ENCODE measurements around the gene FAM185A. TPM values are rescaled to one million over a fixed set of nuclear protein-coding genes. Genes with fewer than 3 reads are reported as not detected.

The FAM185A gene
- total RNA-seq, 1 experiment from 2014 or later = 8.9 TPM

DNA sequence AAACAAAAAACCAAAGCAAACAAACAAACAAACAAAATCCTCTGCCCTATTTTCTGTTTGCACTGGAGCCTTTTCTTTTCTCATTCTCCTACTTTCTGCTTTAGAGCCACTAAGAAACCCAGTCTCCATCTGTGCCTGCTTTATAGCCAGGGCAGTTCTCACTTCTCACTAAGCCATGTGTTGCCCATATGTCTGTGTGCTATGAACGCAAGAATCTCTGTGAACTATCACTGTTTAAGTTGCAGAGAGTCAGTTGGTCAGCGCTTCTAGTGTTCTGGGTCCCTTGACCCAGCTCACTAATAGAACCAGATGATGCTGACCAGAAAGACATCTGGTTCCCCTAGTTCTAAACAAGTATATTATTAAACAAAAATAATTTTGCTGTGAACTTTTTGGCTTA is 81.4 kb downstream of the FAM185A start:
- ChIA-PET CTCF (no interaction called here), POLR2A (no interaction called here)
- Histone ChIP-seq H3K27me3 (ENCODE audit: control insufficient read depth, insufficient read depth, low read length) (no peaks in the 10 kb centered on the region), H3K36me3 (ENCODE audit: control insufficient read depth, insufficient read depth, low read length) (no peaks in the 10 kb centered on the region), H3K9me3 (ENCODE audit: control insufficient read depth, insufficient read depth, low read depth, low read length) (peaks cover 2% of the 10 kb centered on the region; the same call in 1 of the 2 replicates), H3K4me3 (ENCODE audit: low read depth in 2 of 2, low read length in 2 of 2) (no peak overlapping the region), H3K27ac (ENCODE audit: low read length) (no peak overlapping the region; the same call in 1 of the 2 replicates), H3K4me1 (ENCODE audit: control insufficient read depth, insufficient read depth, low read length) (no peaks in the 10 kb centered on the region)
- ATAC-seq = no peak
- DNase-seq (ENCODE audit: low read depth, low spot score) = no peak
- no TSS peak for BruUV-seq (replicated peaks)
- in situ Hi-C loops (cut with HindIII; ENCODE audit: low pct_unique_long_range_greater_than_20kb, low sequenced_read_pairs) (no loop called here), intact Hi-C loops (cut with micrococcal nuclease; ENCODE audit: unreplicated experiment) (no loop called here)
- TF ChIP-seq POLR2AphosphoS5 (IDR thresholded peaks at IDR 0.05; ENCODE audit: low read depth, low read length) (no peak), SIN3A (IDR thresholded peaks at IDR 0.05; ENCODE audit: borderline replicate concordance, insufficient read depth, low read depth, low read length) (no peak), CTCF (IDR thresholded peaks at IDR 0.05) (no peak), TCF7L2 (IDR thresholded peaks at IDR 0.05; ENCODE audit: low read depth, low read length) (no peak), REST (IDR thresholded peaks at IDR 0.05; ENCODE audit: insufficient read depth in 1 of 2, low read depth in 2 of 2, low read length in 1 of 2) (no peak)

DNA sequence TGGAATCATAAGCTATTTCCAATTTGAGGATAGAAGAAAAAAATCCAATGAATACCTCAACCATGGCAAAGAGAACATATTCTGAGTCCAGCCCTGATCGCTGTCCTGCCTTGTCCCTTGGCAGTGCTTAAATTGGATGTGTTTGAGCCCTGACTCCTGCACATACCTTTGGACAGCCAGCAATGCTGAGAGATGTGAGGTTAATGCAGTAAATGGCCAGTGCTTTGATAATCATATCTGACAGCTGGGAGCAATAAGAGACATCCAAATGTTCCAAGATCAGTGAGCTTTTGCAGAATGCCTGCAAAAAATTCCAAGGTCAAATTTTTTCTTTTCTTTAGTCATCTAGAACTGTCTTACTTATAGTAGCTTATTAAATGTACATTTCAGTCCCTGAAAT is 83.9 kb downstream of the FAM185A start:
- intact Hi-C loops (cut with micrococcal nuclease; ENCODE audit: unreplicated experiment) = no loop called here
- Histone ChIP-seq H3K27me3 (ENCODE audit: control insufficient read depth, insufficient read depth, low read length) (no peaks in the 10 kb centered on the region), H3K36me3 (ENCODE audit: control insufficient read depth, insufficient read depth, low read length) (no peaks in the 10 kb centered on the region), H3K4me1 (ENCODE audit: control insufficient read depth, insufficient read depth, low read length) (no peaks in the 10 kb centered on the region), H3K27ac (ENCODE audit: low read length) (no peak overlapping the region; the same call in 1 of the 2 replicates), H3K4me3 (ENCODE audit: low read depth in 2 of 2, low read length in 2 of 2) (no peak overlapping the region), H3K9me3 (ENCODE audit: control insufficient read depth, insufficient read depth, low read depth, low read length) (no peaks in the 10 kb centered on the region)
- DNase-seq (ENCODE audit: low read depth, low spot score) = no peak
- TF ChIP-seq TCF7L2 (IDR thresholded peaks at IDR 0.05; ENCODE audit: low read depth, low read length) (no peak), CTCF (IDR thresholded peaks at IDR 0.05) (no peak), POLR2AphosphoS5 (IDR thresholded peaks at IDR 0.05; ENCODE audit: low read depth, low read length) (no peak), SIN3A (IDR thresholded peaks at IDR 0.05; ENCODE audit: borderline replicate concordance, insufficient read depth, low read depth, low read length) (no peak), REST (IDR thresholded peaks at IDR 0.05; ENCODE audit: insufficient read depth in 1 of 2, low read depth in 2 of 2, low read length in 1 of 2) (no peak)
- in situ Hi-C loops (cut with HindIII; ENCODE audit: low pct_unique_long_range_greater_than_20kb, low sequenced_read_pairs) = no loop called here
- CTCF ChIA-PET = no interaction called here
- no peak for ATAC-seq
- no TSS peak for BruUV-seq (replicated peaks)
- POLR2A ChIA-PET = no interaction called here

Data from Panc1 (cell line).